GM10266 (cell line): Measurements from ENCODE around the gene NAPSA.

Source experiments
- DNase-seq: peaks from one replicate; pipeline ENCODE4 v3.0.0; 2012; ENCODE audit errors: extremely low spot score
- TF ChIP-seq, protein P1 (sequence below): IDR thresholded peaks from 2 replicates; pipeline ENCODE4 v1.5.1; 2012; ENCODE audit warnings: mild to moderate bottlenecking, low read depth; ENCODE audit not compliant: control insufficient read depth, insufficient read depth; ENCODE audit errors: missing control alignments

NAPSA gene

GRCh38 chr19:50310759-50311465, 54.5 kb downstream of the NAPSA start:
- TF ChIP-seq, protein P1, sequence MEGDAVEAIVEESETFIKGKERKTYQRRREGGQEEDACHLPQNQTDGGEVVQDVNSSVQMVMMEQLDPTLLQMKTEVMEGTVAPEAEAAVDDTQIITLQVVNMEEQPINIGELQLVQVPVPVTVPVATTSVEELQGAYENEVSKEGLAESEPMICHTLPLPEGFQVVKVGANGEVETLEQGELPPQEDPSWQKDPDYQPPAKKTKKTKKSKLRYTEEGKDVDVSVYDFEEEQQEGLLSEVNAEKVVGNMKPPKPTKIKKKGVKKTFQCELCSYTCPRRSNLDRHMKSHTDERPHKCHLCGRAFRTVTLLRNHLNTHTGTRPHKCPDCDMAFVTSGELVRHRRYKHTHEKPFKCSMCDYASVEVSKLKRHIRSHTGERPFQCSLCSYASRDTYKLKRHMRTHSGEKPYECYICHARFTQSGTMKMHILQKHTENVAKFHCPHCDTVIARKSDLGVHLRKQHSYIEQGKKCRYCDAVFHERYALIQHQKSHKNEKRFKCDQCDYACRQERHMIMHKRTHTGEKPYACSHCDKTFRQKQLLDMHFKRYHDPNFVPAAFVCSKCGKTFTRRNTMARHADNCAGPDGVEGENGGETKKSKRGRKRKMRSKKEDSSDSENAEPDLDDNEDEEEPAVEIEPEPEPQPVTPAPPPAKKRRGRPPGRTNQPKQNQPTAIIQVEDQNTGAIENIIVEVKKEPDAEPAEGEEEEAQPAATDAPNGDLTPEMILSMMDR, result no peak

GRCh38 chr19:50309396-50310125, 55.9 kb downstream of the NAPSA start:
- TF ChIP-seq, protein P1, result no peak
- DNase-seq, result no peak

More at GRCh38 chr19:50310759-50311465, 54.5 kb downstream of the NAPSA start:
- DNase-seq, result no peak

DNA sequence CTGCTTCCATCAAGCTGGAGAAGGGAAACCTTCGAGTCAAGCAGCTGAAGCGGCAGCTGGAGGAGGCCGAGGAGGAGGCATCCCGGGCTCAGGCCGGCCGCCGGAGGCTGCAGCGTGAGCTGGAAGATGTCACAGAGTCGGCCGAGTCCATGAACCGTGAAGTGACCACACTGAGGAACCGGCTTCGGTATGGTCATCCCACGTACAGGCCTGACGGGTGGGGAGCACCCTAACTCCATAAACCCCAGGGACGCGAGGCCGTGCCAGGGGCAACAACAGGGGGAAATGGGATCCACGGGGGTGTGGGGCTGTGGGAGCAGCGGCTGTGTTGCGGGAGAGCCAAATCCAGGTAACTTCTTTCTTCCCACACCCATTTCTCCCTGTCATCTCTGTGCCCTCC, 56.4 kb downstream of the NAPSA start:
- no peak for DNase-seq
- TF ChIP-seq, protein P1, result no peak
